GM23248 (cell line): ENCODE results near the gene FBXO9. TPM values are rescaled to one million over a fixed set of nuclear protein-coding genes. Genes with fewer than 3 reads are reported as not detected.

Source experiments
- DNase-seq: peaks from one replicate; pipeline ENCODE4 v3.0.0-alpha.2; 2015
- H2AFZ ChIP-seq: fragments of 200-600 bp; sonication (generic); 2 replicates; pipeline ENCODE4 v1.6.1; 2016; ENCODE audit warnings: antibody characterized with exemption
- H3F3A ChIP-seq: fragments of 200-600 bp; sonication (generic); 2 replicates; pipeline ENCODE4 v1.6.1; 2016; ENCODE audit warnings: mild to moderate bottlenecking, antibody characterized with exemption, mixed run types; ENCODE audit not compliant: insufficient read depth
- H3K27ac ChIP-seq: fragments of 200-600 bp; sonication (generic); 2 replicates; pipeline ENCODE4 v1.5.1; 2016; ENCODE audit warnings: mild to moderate bottlenecking
- H3K27me3 ChIP-seq: fragments of 200-600 bp; sonication (generic); replicated peaks from 2 replicates; pipeline ENCODE4 v1.6.1; 2016; ENCODE audit warnings: mild to moderate bottlenecking; ENCODE audit not compliant: insufficient read depth
- H3K36me3 ChIP-seq: fragments of 200-600 bp; sonication (generic); 2 replicates; pipeline ENCODE4 v1.6.1; 2016; ENCODE audit warnings: low read depth, mild to moderate bottlenecking
- H3K4me1 ChIP-seq: fragments of 200-600 bp; sonication (generic); 2 replicates; pipeline ENCODE4 v1.6.1; 2016; ENCODE audit warnings: mild to moderate bottlenecking; ENCODE audit not compliant: insufficient read depth
- H3K4me2 ChIP-seq: fragments of 200-600 bp; sonication (generic); one replicate; pipeline ENCODE4 v1.6.1; 2016; ENCODE audit warnings: mild to moderate bottlenecking; ENCODE audit not compliant: unreplicated experiment
- H3K4me3 ChIP-seq: fragments of 200-600 bp; sonication (generic); 2 replicates; pipeline ENCODE4 v1.5.1; 2016; ENCODE audit warnings: mild to moderate bottlenecking
- H3K79me2 ChIP-seq: fragments of 200-600 bp; sonication (generic); 2 replicates; pipeline ENCODE4 v1.6.1; 2016; ENCODE audit warnings: mild to moderate bottlenecking; ENCODE audit not compliant: insufficient read depth
- H3K9ac ChIP-seq: fragments of 200-600 bp; sonication (generic); 2 replicates; pipeline ENCODE4 v1.6.1; 2016; ENCODE audit warnings: mild to moderate bottlenecking
- H3K9me2 ChIP-seq: fragments of 200-600 bp; sonication (generic); 2 replicates; pipeline ENCODE4 v1.6.1; 2016; ENCODE audit warnings: mixed run types, mild to moderate bottlenecking, moderate library complexity; ENCODE audit not compliant: insufficient read depth
- H3K9me3 ChIP-seq: fragments of 200-600 bp; sonication (generic); one replicate; pipeline ENCODE4 v1.6.1; 2017; ENCODE audit warnings: low read depth
- H4K20me1 ChIP-seq: fragments of 200-600 bp; sonication (generic); 2 replicates; pipeline ENCODE4 v1.6.0; 2016; ENCODE audit not compliant: insufficient read depth
- EZH2 ChIP-seq: fragments of 200-600 bp; sonication (generic); IDR thresholded peaks from 2 replicates; pipeline ENCODE4 v1.6.1; 2018; ENCODE audit warnings: antibody characterized with exemption, mild to moderate bottlenecking; ENCODE audit not compliant: insufficient read depth, poor library complexity, severe bottlenecking
- EZH2phosphoT487 ChIP-seq: fragments of 200-600 bp; sonication (generic); IDR thresholded peaks from 2 replicates; pipeline ENCODE4 v1.6.1; 2018; ENCODE audit warnings: antibody characterized with exemption, moderate library complexity, mild to moderate bottlenecking, low read depth; ENCODE audit not compliant: insufficient read depth
- WGBS, 2 experiments: methylation state at CpG; one replicate each; pipeline ENCODE4 v1.1.6; 2015 to 2017; ENCODE audit warnings: low lambda C conversion rate in 2 of 2, low coverage in 1 of 2; ENCODE audit errors: missing lambda C conversion rate in 2 of 2; 5-methylcytosine and 5-hydroxymethylcytosine counted together
- in situ Hi-C: fragments of 300-500 bp; cut with MboI; formaldehyde crosslinking; loops from 2 replicates; pipeline ENCODE4 v1.15.0; 2020
- polyA plus RNA-seq: library from polyadenylated mRNA; unstranded; fragments of >200 nt; fragmentation: Nextera tagmentation; extraction: Ambion mirVana; gene quantifications from 2 replicates; pipeline ENCODE4 v1.2.1, GENCODE V29; 2016
- total RNA-seq: library from RNA; depleted of rRNA; stranded (reverse); fragments of >200 nt; shearing (Covaris generic); gene quantifications from 2 replicates; pipeline ENCODE4 v1.2.3, GENCODE V29; 2014

The FBXO9 gene
- total and polyA plus RNA-seq, 2 experiments from 2014 or later: 56.5 to 59.6 TPM

GRCh38 chr6:53133961-53134360 is 68.8 kb downstream of the FBXO9 start:
- in situ Hi-C loops: no loop called here
- no peak for DNase-seq
- no peaks in the 10 kb centered on the region for H3K9me3 ChIP-seq
- no peak overlapping the region for H3K9ac ChIP-seq
- H4K20me1 ChIP-seq: no peaks in the 10 kb centered on the region
- TF ChIP-seq EZH2 (no peak), EZH2phosphoT487 (no peak)
- H3K4me1 ChIP-seq: no peaks in the 10 kb centered on the region
- H3K9me2 ChIP-seq: no peaks in the 10 kb centered on the region
- no peak overlapping the region for H3K27ac ChIP-seq
- no peak overlapping the region for H2AFZ ChIP-seq
- H3K79me2 ChIP-seq: no peaks in the 10 kb centered on the region
- H3K4me3 ChIP-seq: no peak overlapping the region
- 83 to 85% methylated on average over 16 of the region's 16 CpGs for WGBS, 2 experiments
- no peak overlapping the region for H3K4me2 ChIP-seq
- peaks cover 22% of the 10 kb centered on the region for H3K27me3 ChIP-seq
- H3K36me3 ChIP-seq: no peaks in the 10 kb centered on the region
- no peaks in the 10 kb centered on the region for H3F3A ChIP-seq

- Histone ChIP-seq H3K27ac (no peak overlapping the region), H3K4me2 (no peak overlapping the region), H3K9me2 (no peaks in the 10 kb centered on the region), H3K4me3 (no peak overlapping the region), H3K79me2 (no peaks in the 10 kb centered on the region), H3K4me1 (no peaks in the 10 kb centered on the region), H3K27me3 (peaks cover 15% of the 10 kb centered on the region), H3K9ac (no peak overlapping the region), H2AFZ (no peak overlapping the region), H3F3A (no peaks in the 10 kb centered on the region), H3K9me3 (no peaks in the 10 kb centered on the region), H4K20me1 (no peaks in the 10 kb centered on the region), H3K36me3 (no peaks in the 10 kb centered on the region)
- 55 to 63% methylated on average over 8 of the region's 8 CpGs for WGBS, 2 experiments
- in situ Hi-C loops: no loop called here
- DNase-seq: no peak
- no peak for TF ChIP-seq EZH2
- TF ChIP-seq EZH2phosphoT487: no peak
Measured at GRCh38 chr6:53134601-53135235, 69.5 kb downstream of the FBXO9 start.

GRCh38 chr6:53136000-53136609 is 70.9 kb downstream of the FBXO9 start:
- TF ChIP-seq EZH2: no peak
- TF ChIP-seq EZH2phosphoT487: no peak
- H3K4me3 ChIP-seq: no peak overlapping the region
- DNase-seq: no peak
- WGBS, 2 experiments: 58 to 61% methylated on average over 3 of the region's 3 CpGs
- H2AFZ ChIP-seq: no peak overlapping the region
- peaks cover 9% of the 10 kb centered on the region; the same call in 1 of the 2 replicates for H3K27me3 ChIP-seq
- no peaks in the 10 kb centered on the region for H3K9me2 ChIP-seq
- no peaks in the 10 kb centered on the region for H3K79me2 ChIP-seq
- H3K9ac ChIP-seq: no peak overlapping the region
- in situ Hi-C loops: no loop called here
- no peaks in the 10 kb centered on the region for H3K36me3 ChIP-seq
- H3K4me1 ChIP-seq: no peaks in the 10 kb centered on the region
- no peaks in the 10 kb centered on the region for H4K20me1 ChIP-seq
- no peak overlapping the region for H3K4me2 ChIP-seq
- H3F3A ChIP-seq: no peaks in the 10 kb centered on the region
- H3K27ac ChIP-seq: no peak overlapping the region
- no peaks in the 10 kb centered on the region for H3K9me3 ChIP-seq

GRCh38 chr6:53139841-53140413 is 74.7 kb downstream of the FBXO9 start:
- no peaks in the 10 kb centered on the region for H3K4me1 ChIP-seq
- no peaks in the 10 kb centered on the region for H3K9me2 ChIP-seq
- H3K27me3 ChIP-seq: peaks cover 5% of the 10 kb centered on the region; the same call in 1 of the 2 replicates
- H3K27ac ChIP-seq: no peak overlapping the region
- no peaks in the 10 kb centered on the region for H3K9me3 ChIP-seq
- DNase-seq: no peak
- H3K9ac ChIP-seq: no peak overlapping the region
- H3F3A ChIP-seq: no peaks in the 10 kb centered on the region
- WGBS, 2 experiments: 48 to 50% methylated on average over 4 of the region's 4 CpGs
- H3K4me2 ChIP-seq: no peak overlapping the region
- H4K20me1 ChIP-seq: no peaks in the 10 kb centered on the region
- TF ChIP-seq EZH2phosphoT487 (no peak), EZH2 (no peak)
- H2AFZ ChIP-seq: no peak overlapping the region
- no peak overlapping the region for H3K4me3 ChIP-seq
- in situ Hi-C loops: no loop called here
- no peaks in the 10 kb centered on the region for H3K36me3 ChIP-seq
- no peaks in the 10 kb centered on the region for H3K79me2 ChIP-seq
